Measurements from ENCODE around the gene HPCAL4.

DNA sequence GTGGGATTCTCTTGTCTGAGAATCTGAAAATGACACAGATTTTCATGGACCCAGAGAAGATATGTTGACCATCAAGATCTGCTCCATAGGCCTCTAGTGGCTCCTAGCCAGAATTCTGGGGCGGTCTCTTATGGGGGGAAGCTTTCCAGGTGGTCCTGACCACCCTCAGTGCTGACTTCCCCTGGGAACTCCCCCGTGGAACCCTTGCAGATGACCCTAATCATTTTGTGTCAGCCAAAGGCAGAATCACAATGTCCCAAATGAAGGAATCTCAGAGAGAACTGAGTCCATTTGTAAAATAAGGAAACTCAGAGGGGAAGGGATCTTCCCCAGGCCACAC lies 55.4 kb downstream of the HPCAL4 start:
- TF ChIP-seq, protein P1, sequence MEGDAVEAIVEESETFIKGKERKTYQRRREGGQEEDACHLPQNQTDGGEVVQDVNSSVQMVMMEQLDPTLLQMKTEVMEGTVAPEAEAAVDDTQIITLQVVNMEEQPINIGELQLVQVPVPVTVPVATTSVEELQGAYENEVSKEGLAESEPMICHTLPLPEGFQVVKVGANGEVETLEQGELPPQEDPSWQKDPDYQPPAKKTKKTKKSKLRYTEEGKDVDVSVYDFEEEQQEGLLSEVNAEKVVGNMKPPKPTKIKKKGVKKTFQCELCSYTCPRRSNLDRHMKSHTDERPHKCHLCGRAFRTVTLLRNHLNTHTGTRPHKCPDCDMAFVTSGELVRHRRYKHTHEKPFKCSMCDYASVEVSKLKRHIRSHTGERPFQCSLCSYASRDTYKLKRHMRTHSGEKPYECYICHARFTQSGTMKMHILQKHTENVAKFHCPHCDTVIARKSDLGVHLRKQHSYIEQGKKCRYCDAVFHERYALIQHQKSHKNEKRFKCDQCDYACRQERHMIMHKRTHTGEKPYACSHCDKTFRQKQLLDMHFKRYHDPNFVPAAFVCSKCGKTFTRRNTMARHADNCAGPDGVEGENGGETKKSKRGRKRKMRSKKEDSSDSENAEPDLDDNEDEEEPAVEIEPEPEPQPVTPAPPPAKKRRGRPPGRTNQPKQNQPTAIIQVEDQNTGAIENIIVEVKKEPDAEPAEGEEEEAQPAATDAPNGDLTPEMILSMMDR (IDR thresholded peaks at IDR 0.05): no peak
- no peak for TF ChIP-seq POLR2A (IDR thresholded peaks at IDR 0.05)
